HG03095 (cell line): Measurements from ENCODE around the gene DIAPH3.

Experiments used
- ATAC-seq: cut with Tn5 transposase; IDR thresholded peaks from one replicate; pipeline ENCODE4 v1.9.1; 2021; ENCODE audit warnings: moderate library complexity; ENCODE audit not compliant: unreplicated experiment

The DIAPH3 gene

GRCh38 chr13:59643906-59644626 is 519.7 kb downstream of the DIAPH3 start:
- ATAC-seq: no peak

DNA sequence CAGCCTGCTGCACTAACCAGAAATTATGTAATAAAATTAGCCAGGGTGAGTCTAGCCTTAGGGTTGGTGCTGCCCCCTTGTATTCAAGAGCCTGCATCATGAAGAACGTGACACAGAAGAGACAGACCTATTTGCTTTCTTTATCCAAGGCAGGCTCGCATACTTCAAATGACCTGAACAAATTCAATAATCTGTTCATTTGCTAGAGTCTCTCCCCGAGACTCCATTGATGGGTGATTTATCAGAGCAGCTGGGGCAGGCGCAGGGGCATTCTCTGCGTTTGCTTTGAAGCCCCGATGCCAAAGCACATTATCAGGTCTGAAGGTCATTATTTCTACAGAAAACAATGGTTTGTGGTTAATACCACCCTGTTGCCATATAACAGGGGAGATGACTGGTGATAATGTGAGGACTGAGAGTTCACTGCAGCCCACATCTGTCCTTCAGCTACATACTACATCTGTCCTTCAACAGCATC is 520.3 kb downstream of the DIAPH3 start:
- no peak for ATAC-seq

DNA sequence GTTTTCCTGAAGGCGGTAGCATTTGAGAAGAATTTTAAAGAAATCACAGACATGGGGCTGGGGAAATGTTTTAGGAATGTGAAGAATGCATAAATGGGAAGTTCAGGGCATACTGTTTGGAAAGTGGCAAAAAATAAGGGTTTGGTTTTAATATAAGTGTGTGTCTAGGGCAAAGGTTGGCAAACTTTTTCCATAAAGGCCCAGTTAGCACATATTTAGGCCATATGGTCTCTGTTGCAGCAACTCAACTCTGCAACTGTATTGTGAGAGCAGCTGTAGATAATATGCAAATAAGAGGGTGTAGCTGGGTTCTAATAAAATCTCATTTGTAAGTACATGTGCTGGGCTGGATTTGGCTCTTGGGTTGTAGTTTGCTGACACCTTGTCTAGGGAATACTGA is 521.9 kb downstream of the DIAPH3 start:
- no peak for ATAC-seq

DNA sequence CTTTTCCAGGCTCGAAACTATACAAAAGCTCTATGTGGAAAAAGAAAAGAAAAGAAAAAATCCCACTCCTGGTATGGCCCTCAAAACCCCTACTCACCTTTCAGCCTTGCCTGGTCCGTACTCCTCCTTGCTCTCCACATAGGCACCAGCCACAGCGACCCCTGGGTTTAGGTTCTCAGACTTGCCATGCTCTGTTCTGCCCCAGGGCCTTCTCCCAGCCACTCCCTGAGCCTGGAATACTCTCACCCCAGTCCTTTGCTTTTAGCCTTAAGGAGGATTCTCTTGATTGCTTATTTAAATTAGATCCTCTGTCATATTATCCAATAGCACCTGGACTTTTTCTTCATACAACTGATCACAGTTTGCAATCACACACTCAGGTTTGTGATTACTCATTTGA is 522.5 kb downstream of the DIAPH3 start:
- no peak for ATAC-seq

GRCh38 chr13:59638404-59638803 is 525.3 kb downstream of the DIAPH3 start:
- ATAC-seq: no peak

- no peak for ATAC-seq
Measured at GRCh38 chr13:59635589-59635988, 528.1 kb downstream of the DIAPH3 start.

DNA sequence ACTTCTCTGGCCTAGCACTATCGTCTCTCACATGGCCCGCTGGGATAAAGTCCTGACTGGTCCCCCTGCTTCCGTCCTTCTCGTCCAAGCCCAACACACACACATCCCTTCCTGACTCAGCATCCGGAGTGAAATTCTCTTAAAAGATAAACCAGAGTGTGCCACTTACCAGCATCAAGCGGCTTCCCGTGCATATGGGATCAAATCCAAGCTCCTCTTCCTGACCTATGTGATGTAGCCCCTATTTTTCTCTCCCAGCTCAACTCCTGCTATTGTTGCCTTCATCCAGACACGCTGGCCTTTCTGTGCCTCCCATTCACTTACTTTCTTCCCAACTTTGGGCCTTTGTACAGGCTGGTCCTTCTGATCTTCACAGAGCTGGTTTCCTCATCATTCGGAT is 530.4 kb downstream of the DIAPH3 start:
- ATAC-seq: no peak

DNA sequence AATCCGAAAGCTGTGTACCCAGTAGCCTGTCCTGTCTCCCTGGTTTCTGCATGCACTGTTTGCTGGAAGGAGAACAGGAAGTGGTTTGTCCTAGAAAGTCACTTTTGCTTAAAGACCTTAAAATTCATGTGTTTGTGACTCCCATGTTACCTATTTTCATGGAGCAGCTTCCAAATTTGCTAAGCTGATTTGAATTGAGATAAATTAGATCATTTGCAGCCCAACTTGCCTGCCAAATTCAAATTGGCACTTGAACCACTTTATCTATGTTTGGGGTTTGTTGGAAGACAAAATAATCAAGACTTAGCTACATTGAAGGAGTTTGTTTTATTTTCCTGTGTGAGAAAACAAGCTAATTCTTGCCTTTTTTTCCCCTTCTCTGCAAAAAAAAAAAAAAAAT is 532.5 kb downstream of the DIAPH3 start:
- ATAC-seq: no peak

DNA sequence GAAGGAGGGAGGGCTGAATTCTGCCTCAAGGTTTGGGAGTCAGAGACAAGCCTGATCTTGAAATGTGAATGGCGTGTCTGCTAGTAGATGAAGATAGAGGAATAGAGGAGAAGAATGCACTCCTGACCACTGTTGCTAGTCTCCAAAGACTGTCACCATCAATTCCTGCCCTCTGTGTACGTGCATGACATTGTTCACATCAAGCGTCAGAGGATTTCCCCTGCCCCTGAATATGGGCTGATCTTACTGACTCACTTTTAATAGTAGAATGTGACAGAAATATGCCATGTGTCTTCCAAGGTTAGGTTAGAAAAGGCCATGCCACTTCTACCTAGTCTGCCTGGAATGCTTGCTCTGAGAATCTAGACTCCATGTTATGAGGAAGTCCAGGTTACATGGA is 538.6 kb downstream of the DIAPH3 start:
- no peak for ATAC-seq

GRCh38 chr13:59623206-59623915 is 540.4 kb downstream of the DIAPH3 start:
- ATAC-seq: no peak

GRCh38 chr13:59621773-59622172 is 542.0 kb downstream of the DIAPH3 start:
- no peak for ATAC-seq
